NCI-H1092 treated with DMSO at 0.1 percent for 48 hours (cell line): Measurements from ENCODE around the gene INPP5D.

Source experiments
- DNase-seq: peaks from one replicate; lab custom pipeline; 2025; lab: John Stamatoyannopoulos, UW

Gene INPP5D

GRCh38 chr2:233209533-233210171, 149.5 kb downstream of the INPP5D start:
- DNase-seq: no peak

GRCh38 chr2:233210281-233210680, 150.1 kb downstream of the INPP5D start:
- no peak for DNase-seq

- no peak for DNase-seq
Measured at GRCh38 chr2:233210843-233211547, 150.9 kb downstream of the INPP5D start.

GRCh38 chr2:233211548-233211895, 151.4 kb downstream of the INPP5D start:
- no peak for DNase-seq

- no peak for DNase-seq
Measured at GRCh38 chr2:233213011-233213410, 152.9 kb downstream of the INPP5D start.

- no peak for DNase-seq
Measured at GRCh38 chr2:233213975-233214374, 153.8 kb downstream of the INPP5D start.

GRCh38 chr2:233217892-233218377, 157.8 kb downstream of the INPP5D start:
- DNase-seq: no peak

- DNase-seq: no peak
Measured at GRCh38 chr2:233218836-233219235, 158.7 kb downstream of the INPP5D start.

GRCh38 chr2:233219848-233220247, 159.7 kb downstream of the INPP5D start:
- DNase-seq: no peak

GRCh38 chr2:233221378-233222063, 161.4 kb downstream of the INPP5D start:
- no peak for DNase-seq

- no peak for DNase-seq
Measured at GRCh38 chr2:233223059-233223894, 163.1 kb downstream of the INPP5D start.

GRCh38 chr2:233225230-233226068, 165.3 kb downstream of the INPP5D start:
- DNase-seq: no peak

- no peak for DNase-seq
Measured at GRCh38 chr2:233226511-233227031, 166.4 kb downstream of the INPP5D start.

GRCh38 chr2:233227346-233227978, 167.3 kb downstream of the INPP5D start:
- DNase-seq: no peak

- no peak for DNase-seq
Measured at GRCh38 chr2:233228376-233228775, 168.2 kb downstream of the INPP5D start.

GRCh38 chr2:233233618-233234230, 173.6 kb downstream of the INPP5D start:
- no peak for DNase-seq

GRCh38 chr2:233234264-233234663, 174.1 kb downstream of the INPP5D start:
- no peak for DNase-seq

- no peak for DNase-seq
Measured at GRCh38 chr2:233234996-233235395, 174.9 kb downstream of the INPP5D start.

GRCh38 chr2:233235977-233236376, 175.8 kb downstream of the INPP5D start:
- no peak for DNase-seq
